ENCODE data around the gene SLC17A5.

GRCh38 chr6:73671911-73672685 is 18.3 kb upstream of the SLC17A5 start:
- TF ChIP-seq CTCF (IDR thresholded peaks at IDR 0.05; ENCODE audit: low read depth, low read length) (no peak), EZH2phosphoT487 (IDR thresholded peaks at IDR 0.05; ENCODE audit: low read depth) (no peak)
